H1 (cell line): ENCODE measurements around the gene TMEM271. TPM values are rescaled to one million over a fixed set of nuclear protein-coding genes. Genes with fewer than 3 reads are reported as not detected.

Experiments used
- CTCF ChIA-PET: fragments of 300-600 bp; sonication (Branson Sonifier 250); formaldehyde crosslinking; loops from one replicate; lab custom pipeline; 2021; ENCODE audit not compliant: partially characterized antibody; lab: Charles Lee
- POLR2A ChIA-PET: fragments of 300-600 bp; sonication (Branson Sonifier 250); formaldehyde crosslinking; loops from one replicate; lab custom pipeline; 2021; ENCODE audit warnings: inconsistent platforms; ENCODE audit not compliant: partially characterized antibody; lab: Charles Lee
- DNase-seq, 2 experiments: peaks; one replicate each; pipeline versions ENCODE4 v3.0.0 to v3.0.0-alpha.2; 2010 to 2022; ENCODE audit warnings: low spot score in 2 of 2, low read depth in 1 of 2, mixed read lengths in 1 of 2
- FAIRE-seq: peaks from 2 replicates; lab custom pipeline; 2011; peaks lifted over from hg19 to GRCh38; lab: Jason Lieb, UNC
- H2AFZ ChIP-seq: 2 replicates; pipeline ENCODE4 v1.8.1; 2012; ENCODE audit warnings: low read length, inconsistent platforms
- H2AK5ac ChIP-seq: 2 replicates; pipeline ENCODE4 v1.6.1; 2013; ENCODE audit warnings: low read depth, low read length
- H2BK120ac ChIP-seq: replicated peaks from 2 replicates; pipeline ENCODE3; 2013; ENCODE audit warnings: low read depth, low read length, inconsistent platforms
- H2BK12ac ChIP-seq: 2 replicates; pipeline ENCODE4 v1.6.1; 2013; ENCODE audit warnings: low read depth, low read length
- H2BK15ac ChIP-seq: 2 replicates; pipeline ENCODE4 v1.6.1; 2013; ENCODE audit warnings: low read length
- H2BK20ac ChIP-seq: 2 replicates; pipeline ENCODE4 v1.6.1; 2013; ENCODE audit warnings: low read length
- H2BK5ac ChIP-seq: 2 replicates; pipeline ENCODE4 v1.6.1; 2013; ENCODE audit warnings: low read depth, low read length
- H3K14ac ChIP-seq: 2 replicates; pipeline ENCODE4 v1.6.1; 2013; ENCODE audit warnings: inconsistent platforms; ENCODE audit not compliant: insufficient read length
- H3K18ac ChIP-seq: 2 replicates; pipeline ENCODE4 v1.6.1; 2013; ENCODE audit warnings: low read length; ENCODE audit errors: extremely low read depth
- H3K23ac ChIP-seq: 2 replicates; pipeline ENCODE4 v1.6.1; 2013; ENCODE audit warnings: inconsistent platforms; ENCODE audit not compliant: insufficient read length
- H3K23me2 ChIP-seq: 2 replicates; pipeline ENCODE4 v1.6.1; 2013; ENCODE audit warnings: low read depth, low read length
- H3K27ac ChIP-seq: 2 replicates; pipeline ENCODE4 v1.6.1; 2011; ENCODE audit warnings: low read depth, low read length, inconsistent platforms
- H3K27me3 ChIP-seq, 4 experiments: replicated peaks in 1 of 4; 1 replicate in 1 of 4; 2 replicates in 3 of 4; pipeline versions ENCODE4 v1.6.1 to v1.8.1; 2011 to 2013; ENCODE audit warnings: low read length in 3 of 4, mild to moderate bottlenecking in 3 of 4, inconsistent platforms in 2 of 4, mixed read lengths in 2 of 4, moderate library complexity in 1 of 4; ENCODE audit not compliant: control insufficient read depth in 3 of 4, insufficient read depth in 3 of 4; ENCODE audit errors: extremely low read depth in 1 of 4
- H3K36me3 ChIP-seq, 4 experiments: 2 replicates each; pipeline versions ENCODE4 v1.6.1 to v1.8.1; 2011 to 2013; ENCODE audit warnings: mild to moderate bottlenecking in 4 of 4, low read length in 3 of 4, moderate library complexity in 2 of 4, control low read depth in 1 of 4, inconsistent platforms in 1 of 4; ENCODE audit not compliant: insufficient read depth in 4 of 4, control insufficient read depth in 2 of 4
- H3K4ac ChIP-seq: replicated peaks from 2 replicates; pipeline ENCODE3; 2013; ENCODE audit warnings: low read length, low read depth, mixed read lengths, inconsistent platforms; ENCODE audit not compliant: insufficient read length
- H3K4me1 ChIP-seq, 4 experiments: replicated peaks in 1 of 4; 1 replicate in 1 of 4; 2 replicates in 3 of 4; pipeline versions ENCODE4 v1.6.1 to v1.8.1; 2011 to 2013; ENCODE audit warnings: low read length in 3 of 4, inconsistent platforms in 2 of 4, mixed read lengths in 1 of 4; ENCODE audit not compliant: insufficient read depth in 4 of 4, control insufficient read depth in 3 of 4
- H3K4me2 ChIP-seq, 2 experiments: 2 replicates each; pipeline versions ENCODE4 v1.6.1 to v1.8.1; 2011 to 2013; ENCODE audit warnings: low read depth in 2 of 2, low read length in 2 of 2, control low read depth in 1 of 2, inconsistent platforms in 1 of 2, mild to moderate bottlenecking in 1 of 2; ENCODE audit not compliant: insufficient read depth in 1 of 2
- H3K4me3 ChIP-seq, 4 experiments: fragments of 200-600, 300-600 bp in 1 of 4; sonication (generic), shearing (Covaris generic), sonication (Bioruptor Twin) in 1 of 4; 2 replicates each; pipeline versions ENCODE4 v1.5.1 to v1.8.1; 2011 to 2016; ENCODE audit warnings: low read length in 4 of 4, low read depth in 3 of 4, control low read depth in 2 of 4, inconsistent platforms in 2 of 4, mild to moderate bottlenecking in 2 of 4, mixed read lengths in 1 of 4, moderate library complexity in 1 of 4; ENCODE audit not compliant: insufficient read depth in 2 of 4; ENCODE audit errors: extremely low read depth in 1 of 4
- H3K56ac ChIP-seq: replicated peaks from 2 replicates; pipeline ENCODE3; 2013; ENCODE audit warnings: low read depth, mild to moderate bottlenecking, mixed read lengths, low read length, inconsistent platforms; ENCODE audit not compliant: insufficient read length
- H3K79me1 ChIP-seq: 2 replicates; pipeline ENCODE4 v1.6.1; 2013; ENCODE audit warnings: low read depth, low read length, control low read depth
- H3K79me2 ChIP-seq, 2 experiments: 2 replicates each; pipeline versions ENCODE4 v1.6.1 to v1.8.1; 2012 to 2013; ENCODE audit warnings: low read length in 2 of 2, mild to moderate bottlenecking in 2 of 2, inconsistent platforms in 1 of 2; ENCODE audit not compliant: insufficient read depth in 2 of 2, control insufficient read depth in 1 of 2
- H3K9ac ChIP-seq, 4 experiments: replicated peaks in 1 of 4; 1 replicate in 1 of 4; 2 replicates in 3 of 4; pipeline versions ENCODE4 v1.6.1 to v1.8.1; 2011 to 2013; ENCODE audit warnings: low read depth in 3 of 4, low read length in 3 of 4, control low read depth in 2 of 4, mild to moderate bottlenecking in 2 of 4, moderate library complexity in 2 of 4, inconsistent platforms in 1 of 4; ENCODE audit errors: extremely low read depth in 1 of 4
- H3K9me3 ChIP-seq, 2 experiments: 2 replicates each; pipeline versions ENCODE4 v1.6.1 to v1.8.1; 2012 to 2013; ENCODE audit warnings: mild to moderate bottlenecking in 2 of 2, moderate library complexity in 2 of 2, control low read depth in 1 of 2, inconsistent platforms in 1 of 2, low read depth in 1 of 2, low read length in 1 of 2, mixed read lengths in 1 of 2; ENCODE audit not compliant: insufficient read depth in 2 of 2
- H4K20me1 ChIP-seq, 2 experiments: replicated peaks in 1 of 2; 2 replicates each; pipeline versions ENCODE3 to v1.8.1; 2011 to 2013; ENCODE audit warnings: inconsistent platforms in 2 of 2, low read length in 2 of 2, mild to moderate bottlenecking in 1 of 2; ENCODE audit not compliant: insufficient read depth in 2 of 2, control insufficient read depth in 1 of 2
- H4K5ac ChIP-seq: 2 replicates; pipeline ENCODE4 v1.6.1; 2013; ENCODE audit warnings: low read length, low read depth, mixed read lengths, inconsistent platforms; ENCODE audit not compliant: insufficient read length
- H4K8ac ChIP-seq: 2 replicates; pipeline ENCODE4 v1.8.0; 2013; ENCODE audit warnings: mild to moderate bottlenecking, moderate library complexity, low read length, inconsistent platforms; ENCODE audit not compliant: insufficient read depth; ENCODE audit errors: extremely low read depth
- H4K91ac ChIP-seq: replicated peaks from 2 replicates; pipeline ENCODE3; 2013; ENCODE audit warnings: low read length, mixed read lengths, inconsistent platforms; ENCODE audit not compliant: insufficient read length
- ASH2L ChIP-seq: fragments of 200-600, 300-600 bp; sonication (generic); IDR thresholded peaks from one replicate; pipeline ENCODE4 v1.7.1; 2017; ENCODE audit warnings: low read length
- ATF3 ChIP-seq: IDR thresholded peaks from 2 replicates; pipeline ENCODE4 v1.6.1; 2011; ENCODE audit warnings: low read depth, mild to moderate bottlenecking, low read length; ENCODE audit not compliant: insufficient read depth
- BCL11A ChIP-seq, 2 experiments: IDR thresholded peaks; one replicate each; pipeline ENCODE4 v1.6.1; 2011; ENCODE audit warnings: low read depth in 2 of 2, low read length in 2 of 2, mild to moderate bottlenecking in 2 of 2
- CREB1 ChIP-seq: IDR thresholded peaks from 2 replicates; pipeline ENCODE4 v1.6.1; 2012; ENCODE audit warnings: inconsistent platforms
- EP300 ChIP-seq, 2 experiments: IDR thresholded peaks; 1 replicate in 1 of 2; 2 replicates in 1 of 2; pipeline ENCODE4 v1.6.1; 2011 to 2012; ENCODE audit warnings: low read depth in 2 of 2, low read length in 2 of 2, mild to moderate bottlenecking in 2 of 2, borderline replicate concordance in 1 of 2, inconsistent platforms in 1 of 2, moderate library complexity in 1 of 2
- FOSL1 ChIP-seq: IDR thresholded peaks from 2 replicates; pipeline ENCODE4 v1.6.1; 2011; ENCODE audit warnings: mild to moderate bottlenecking, low read depth, low read length, moderate library complexity; ENCODE audit not compliant: insufficient read depth
- KDM1A ChIP-seq: fragments of 200-600, 300-600 bp; sonication (generic); IDR thresholded peaks from 2 replicates; pipeline ENCODE4 v1.7.1; 2016; ENCODE audit warnings: mild to moderate bottlenecking, low read length, borderline replicate concordance
- NRF1 ChIP-seq: IDR thresholded peaks from 2 replicates; pipeline ENCODE4 v1.6.1; 2011; ENCODE audit warnings: mild to moderate bottlenecking, low read depth, low read length, improper control_type of control experiment
- PHF8 ChIP-seq: fragments of 200-600 bp; sonication (generic); conservative IDR thresholded peaks from 2 replicates; pipeline ENCODE4 v1.7.1; 2012; ENCODE audit warnings: low read depth, mild to moderate bottlenecking, inconsistent platforms, low read length, moderate library complexity
- RFX5 ChIP-seq: IDR thresholded peaks from 2 replicates; pipeline ENCODE4 v1.6.1; 2011; ENCODE audit warnings: low read depth, low read length, improper control_type of control experiment, borderline replicate concordance
- SP2 ChIP-seq: IDR thresholded peaks from 2 replicates; pipeline ENCODE4 v1.6.1; 2012; ENCODE audit warnings: mild to moderate bottlenecking, low read length, inconsistent platforms
- TAF7 ChIP-seq: optimal IDR thresholded peaks from 2 replicates; pipeline ENCODE3; 2011; ENCODE audit warnings: low read depth, mild to moderate bottlenecking, inconsistent platforms, low read length, moderate library complexity, borderline replicate concordance
- WGBS, 2 experiments: shearing (Covaris generic) in 1 of 2; methylation state at CpG; one replicate each; pipeline versions ENCODE4 v1.1.6 to v1.1.7; 2013 to 2015; ENCODE audit warnings: low lambda C conversion rate in 2 of 2, mixed read lengths in 2 of 2, inconsistent platforms in 1 of 2, low coverage in 1 of 2, missing lambda C conversion rate in 1 of 2; ENCODE audit not compliant: insufficient replicate concordance in 2 of 2, insufficient coverage in 1 of 2, insufficient read length in 1 of 2; ENCODE audit errors: extremely low coverage in 1 of 2, missing lambda C conversion rate in 1 of 2; 5-methylcytosine and 5-hydroxymethylcytosine counted together
- polyA plus RNA-seq, 7 experiments: library from polyadenylated mRNA; depleted of rRNA in 3 of 7; stranded (reverse) in 5 of 7; unstranded in 2 of 7; fragments of >200 nt in 5 of 7; fragments of 200-250 nt in 2 of 7; gene quantifications; 1 replicate in 5 of 7; 2 replicates in 1 of 7; 4 replicates in 1 of 7; pipeline versions ENCODE4 v1.2.1 to v1.2.3, GENCODE V29; 2011 to 2013; ENCODE audit warnings: missing spikeins in 2 of 7, mixed read lengths in 2 of 7
- total RNA-seq: library from RNA; stranded (reverse); fragmentation: NEBNext Ultra II Directional; extraction: Animal tissue kit (Norgen Biotek cat#: 25700); gene quantifications from 2 replicates; pipeline ENCODE4 v1.2.1, GENCODE V29; 2021

TMEM271 gene
- total and polyA plus RNA-seq, 2 of the 8 experiments (the other 6 are each of a cell fraction or from before 2014, with no cell fraction given): 0.08 to 0.35 TPM

GRCh38 chr4:533318-534100 is 42.6 kb downstream of the TMEM271 start:
- Histone ChIP-seq H3K18ac (no peak overlapping the region), H3K9me3 (no peaks in the 10 kb centered on the region), H3K14ac (no peak overlapping the region), H2BK5ac (no peak overlapping the region; the same call in 1 of the 2 replicates), H4K5ac (no peak overlapping the region), H3K4me2 (no peak overlapping the region), H2BK15ac (no peak overlapping the region), H3K36me3 (peaks cover 8 to 35% (median 18%) of the 10 kb centered on the region in 4 experiments; a peak in 5 of 8 replicates), H3K4me3 (no peak overlapping the region), H2BK12ac (no peak overlapping the region), H4K20me1 (peaks cover 5 to 17% of the 10 kb centered on the region in 2 experiments), H3K79me2 (no peaks in the 10 kb centered on the region), H3K79me1 (no peaks in the 10 kb centered on the region; the same call in 1 of the 2 replicates), H3K4me1 (no peaks in the 10 kb centered on the region), H3K23me2 (no peaks in the 10 kb centered on the region), H3K23ac (no peak overlapping the region), H2BK120ac (no peak overlapping the region), H3K27ac (no peak overlapping the region), H4K91ac (no peak overlapping the region), H3K4ac (no peak overlapping the region), H3K56ac (no peak overlapping the region), H3K27me3 (no peaks in the 10 kb centered on the region), H2AK5ac (no peak overlapping the region), H2AFZ (no peak overlapping the region), H2BK20ac (no peak overlapping the region), H3K9ac (no peak overlapping the region), H4K8ac (no peak overlapping the region)
- 90% methylated on average over 34 of the region's 36 CpGs; no CpG with 5 or more reads in 1 of the 2 experiments for WGBS, 2 experiments
- DNase-seq (no peak), FAIRE-seq (no peak)
- CTCF ChIA-PET: interaction anchor here (0.6 to 1.6 kb wide), 3 partner anchors 11 to 203 kb away, joined by 3 read pairs; no protein-coding TSS in a partner anchor
- POLR2A ChIA-PET: interaction anchor here (1.3 kb wide), 1 partner anchor 12 kb away, joined by 4 read pairs; no protein-coding TSS in a partner anchor
- TF ChIP-seq SP2: no peak
- no peak for TF ChIP-seq FOSL1
- no peak for TF ChIP-seq ASH2L
- TF ChIP-seq PHF8: no peak
- no peak for TF ChIP-seq CREB1
- TF ChIP-seq TAF7: no peak
- TF ChIP-seq EP300 (IDR thresholded peaks at IDR 0.05; ENCODE audit: borderline replicate concordance in 1 of 2, low read depth in 2 of 2, low read length in 2 of 2): no peak
- TF ChIP-seq BCL11A (IDR thresholded peaks at IDR 0.05; ENCODE audit: low read depth in 2 of 2, low read length in 2 of 2): no peak
- no peak for TF ChIP-seq ATF3
- no peak for TF ChIP-seq KDM1A
- no peak for TF ChIP-seq RFX5
- no peak for TF ChIP-seq NRF1
